Endothelial cell of umbilical vein (primary cell): ENCODE results near the gene TENT4A.

Experiments used
- EZH2 ChIP-seq: IDR thresholded peaks from 2 replicates; pipeline ENCODE4 v1.6.1; 2012; ENCODE audit warnings: borderline replicate concordance, low read depth, mild to moderate bottlenecking, moderate library complexity, low read length, inconsistent platforms; ENCODE audit not compliant: severe bottlenecking
- FOS ChIP-seq: IDR thresholded peaks from 2 replicates; pipeline ENCODE4 v1.6.1; 2011; ENCODE audit warnings: mild to moderate bottlenecking, low read length, moderate library complexity, borderline replicate concordance; ENCODE audit not compliant: insufficient read depth
- GATA2 ChIP-seq: IDR thresholded peaks from 2 replicates; pipeline ENCODE4 v1.7.0; 2011; ENCODE audit warnings: low read depth, mild to moderate bottlenecking, moderate library complexity, mixed read lengths, low read length; ENCODE audit not compliant: insufficient read length, insufficient read depth
- JUN ChIP-seq: IDR thresholded peaks from 2 replicates; pipeline ENCODE4 v1.6.1; 2011; ENCODE audit warnings: borderline replicate concordance, low read depth; ENCODE audit not compliant: insufficient read length, insufficient read depth
- POLR2A ChIP-seq: IDR thresholded peaks from 2 replicates; pipeline ENCODE4 v1.6.1; 2012; ENCODE audit warnings: low read depth, mild to moderate bottlenecking, control low read depth, low read length
- POLR2AphosphoS5 ChIP-seq: IDR thresholded peaks from 2 replicates; pipeline ENCODE4 v1.6.1; 2012; ENCODE audit warnings: low read depth, mild to moderate bottlenecking, control low read depth, low read length, moderate library complexity; ENCODE audit not compliant: insufficient read depth
- TF ChIP-seq, protein P1 (sequence below), 2 donors: IDR thresholded peaks; 1 replicate in 1 of 2; 2 replicates in 1 of 2; pipeline ENCODE4 v1.5.1; 2011; ENCODE audit warnings: low read length in 2 of 2, mild to moderate bottlenecking in 2 of 2, moderate library complexity in 2 of 2, control low read depth in 1 of 2, inconsistent platforms in 1 of 2, low read depth in 1 of 2; ENCODE audit not compliant: insufficient read depth in 1 of 2; ENCODE audit errors: extremely low read depth in 1 of 2
- TF ChIP-seq, protein P2 (sequence below): IDR thresholded peaks from 2 replicates; pipeline ENCODE4 v1.6.1; 2011; ENCODE audit not compliant: insufficient read depth, insufficient read length

DNA sequence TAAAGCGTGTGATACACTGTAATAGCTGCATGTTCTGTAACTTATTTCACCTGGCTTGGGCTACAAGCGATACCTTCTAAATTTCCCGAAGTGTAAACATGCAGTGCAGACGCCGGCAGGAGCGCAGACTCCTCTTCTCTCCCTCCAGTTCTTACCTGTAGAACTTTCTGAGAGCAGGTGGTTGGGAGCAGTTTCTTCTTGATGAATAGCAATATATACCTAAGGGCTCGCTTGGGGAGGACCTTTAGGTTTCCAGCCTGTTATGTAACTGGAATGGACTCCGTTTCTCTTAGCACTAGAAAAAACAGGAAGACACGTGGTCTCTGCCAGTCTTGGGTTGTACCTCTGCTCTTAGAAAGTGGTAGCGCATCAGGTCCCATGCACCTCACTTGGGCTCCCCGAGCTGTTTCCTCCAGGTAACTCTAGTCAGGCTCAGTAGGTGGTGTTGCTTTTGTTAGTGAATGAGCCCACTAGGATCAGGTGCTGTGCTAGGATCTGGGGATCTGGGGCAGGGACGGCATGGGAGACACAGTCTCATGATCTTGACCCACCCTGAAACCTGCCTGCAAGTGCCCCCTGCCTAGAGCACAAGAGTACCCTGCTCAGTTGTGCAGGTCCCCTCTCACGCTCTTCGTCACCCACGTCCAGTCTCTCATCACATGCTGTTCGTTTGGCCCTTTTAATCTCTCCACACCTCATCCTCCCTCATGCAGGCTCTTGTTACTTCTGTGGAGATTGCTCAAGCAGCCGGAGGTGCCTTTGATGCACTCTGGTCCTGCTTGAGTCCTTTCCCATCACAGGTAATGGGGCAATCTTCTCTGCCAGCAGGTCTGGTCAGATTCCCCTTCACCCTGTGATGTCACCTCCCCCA is 2.8 kb downstream of the TENT4A start:
- TF ChIP-seq, protein P1, sequence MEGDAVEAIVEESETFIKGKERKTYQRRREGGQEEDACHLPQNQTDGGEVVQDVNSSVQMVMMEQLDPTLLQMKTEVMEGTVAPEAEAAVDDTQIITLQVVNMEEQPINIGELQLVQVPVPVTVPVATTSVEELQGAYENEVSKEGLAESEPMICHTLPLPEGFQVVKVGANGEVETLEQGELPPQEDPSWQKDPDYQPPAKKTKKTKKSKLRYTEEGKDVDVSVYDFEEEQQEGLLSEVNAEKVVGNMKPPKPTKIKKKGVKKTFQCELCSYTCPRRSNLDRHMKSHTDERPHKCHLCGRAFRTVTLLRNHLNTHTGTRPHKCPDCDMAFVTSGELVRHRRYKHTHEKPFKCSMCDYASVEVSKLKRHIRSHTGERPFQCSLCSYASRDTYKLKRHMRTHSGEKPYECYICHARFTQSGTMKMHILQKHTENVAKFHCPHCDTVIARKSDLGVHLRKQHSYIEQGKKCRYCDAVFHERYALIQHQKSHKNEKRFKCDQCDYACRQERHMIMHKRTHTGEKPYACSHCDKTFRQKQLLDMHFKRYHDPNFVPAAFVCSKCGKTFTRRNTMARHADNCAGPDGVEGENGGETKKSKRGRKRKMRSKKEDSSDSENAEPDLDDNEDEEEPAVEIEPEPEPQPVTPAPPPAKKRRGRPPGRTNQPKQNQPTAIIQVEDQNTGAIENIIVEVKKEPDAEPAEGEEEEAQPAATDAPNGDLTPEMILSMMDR (IDR thresholded peaks at IDR 0.05; ENCODE audit: extremely low read depth in 1 of 2, insufficient read depth in 1 of 2, low read depth in 1 of 2, low read length in 2 of 2): no peak
- no peak for TF ChIP-seq POLR2AphosphoS5
- TF ChIP-seq POLR2A: no peak
- no peak for TF ChIP-seq EZH2
- TF ChIP-seq, protein P2, sequence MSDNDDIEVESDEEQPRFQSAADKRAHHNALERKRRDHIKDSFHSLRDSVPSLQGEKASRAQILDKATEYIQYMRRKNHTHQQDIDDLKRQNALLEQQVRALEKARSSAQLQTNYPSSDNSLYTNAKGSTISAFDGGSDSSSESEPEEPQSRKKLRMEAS: no peak
- no peak for TF ChIP-seq GATA2
- no peak for TF ChIP-seq JUN
- TF ChIP-seq FOS: no peak
